ENCODE results near the gene RBSN.

DNA sequence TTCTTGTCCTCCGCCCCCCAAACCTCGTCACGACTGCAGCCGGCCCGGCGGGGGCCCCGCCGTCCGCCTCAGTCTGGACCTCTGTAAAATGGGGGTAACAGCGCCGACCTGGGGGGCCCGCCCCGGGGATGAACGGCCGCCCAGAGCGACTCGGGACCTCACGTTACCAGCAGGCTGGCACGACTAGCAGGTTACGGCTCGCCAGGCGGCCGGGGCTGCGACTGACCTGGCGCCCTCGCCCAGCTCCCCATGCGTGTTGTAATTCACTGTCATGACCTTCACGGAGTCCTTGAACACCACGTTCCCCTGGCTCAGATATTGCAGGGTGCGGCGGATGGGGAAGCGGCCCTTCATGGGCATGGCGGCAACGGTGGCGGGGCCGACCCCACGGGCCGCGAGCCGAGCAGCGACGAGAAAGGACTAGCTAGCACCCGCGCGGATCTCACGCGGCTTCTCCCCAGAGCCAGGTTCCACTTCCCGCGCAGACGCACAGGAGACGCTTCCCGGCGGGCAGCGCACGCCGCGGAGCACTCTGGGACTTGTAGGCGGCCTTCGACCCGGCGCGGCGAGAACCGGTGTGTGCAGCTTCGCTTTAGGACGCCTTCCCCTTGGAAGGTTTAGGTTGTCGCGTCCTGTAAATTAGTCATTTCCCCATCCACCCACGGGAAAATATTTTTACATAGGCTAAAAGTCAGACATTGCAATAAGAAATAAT is 34.0 kb downstream of the RBSN start, which contains the start of gene MRPS25:
- TF ChIP-seq, protein P1, sequence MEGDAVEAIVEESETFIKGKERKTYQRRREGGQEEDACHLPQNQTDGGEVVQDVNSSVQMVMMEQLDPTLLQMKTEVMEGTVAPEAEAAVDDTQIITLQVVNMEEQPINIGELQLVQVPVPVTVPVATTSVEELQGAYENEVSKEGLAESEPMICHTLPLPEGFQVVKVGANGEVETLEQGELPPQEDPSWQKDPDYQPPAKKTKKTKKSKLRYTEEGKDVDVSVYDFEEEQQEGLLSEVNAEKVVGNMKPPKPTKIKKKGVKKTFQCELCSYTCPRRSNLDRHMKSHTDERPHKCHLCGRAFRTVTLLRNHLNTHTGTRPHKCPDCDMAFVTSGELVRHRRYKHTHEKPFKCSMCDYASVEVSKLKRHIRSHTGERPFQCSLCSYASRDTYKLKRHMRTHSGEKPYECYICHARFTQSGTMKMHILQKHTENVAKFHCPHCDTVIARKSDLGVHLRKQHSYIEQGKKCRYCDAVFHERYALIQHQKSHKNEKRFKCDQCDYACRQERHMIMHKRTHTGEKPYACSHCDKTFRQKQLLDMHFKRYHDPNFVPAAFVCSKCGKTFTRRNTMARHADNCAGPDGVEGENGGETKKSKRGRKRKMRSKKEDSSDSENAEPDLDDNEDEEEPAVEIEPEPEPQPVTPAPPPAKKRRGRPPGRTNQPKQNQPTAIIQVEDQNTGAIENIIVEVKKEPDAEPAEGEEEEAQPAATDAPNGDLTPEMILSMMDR (IDR thresholded peaks at IDR 0.05) = peak in 1 of 4 experiments; percentile 27
- TF ChIP-seq POLR2A (IDR thresholded peaks at IDR 0.05) (peak; percentile 75), POLR2AphosphoS5 (IDR thresholded peaks at IDR 0.05) (peak; percentile 98)

Measured in prostate gland (tissue), 2 donors.